Measurements from ENCODE around the gene EPX. TPM values are rescaled to one million over a fixed set of nuclear protein-coding genes. Genes with fewer than 3 reads are reported as not detected.

Gene EPX
- polyA plus RNA-seq, 6 donors from 2014 or later, result not detected

- Mint-ChIP-seq H3K9me3 (no peaks in the 10 kb centered on the region), H3K4me1 (peaks cover 15 to 25% (median 15%) of the 10 kb centered on the region in 3 donors), H3K27ac (peak within 1 kb of the TSS; percentile 96 to 99 (median 97)), H3K27me3 (peaks cover 0 to 1% (median 0%) of the 10 kb centered on the region in 3 donors), H3K4me3 (peak within 1 kb of the TSS; percentile 86 to 99 (median 96)), H3K36me3 (peaks cover 0 to under 1% of the 10 kb centered on the region in 2 donors)
- ATAC-seq (ENCODE audit: low read depth in 2 of 2) (peak; percentile 92 to 94), DNase-seq (peak; percentile 90)
Observed at GRCh38 chr17:58219007-58219788, 26.7 kb downstream of the EPX start, which contains the start of gene MKS1. MKS1 (minus strand) TSS chr17:58219255; CDS start chr17:58219230, 25 bp downstream.

GRCh38 chr17:58219789-58220183, 27.3 kb downstream of the EPX start:
- no peaks in the 10 kb centered on the region for H3K36me3 Mint-ChIP-seq
- H3K27me3 Mint-ChIP-seq, result peaks cover 0 to 7% (median 0%) of the 10 kb centered on the region in 3 donors
- no peaks in the 10 kb centered on the region for H3K9me3 Mint-ChIP-seq
- peak overlapping the region; percentile 86 to 99 (median 96) for H3K4me3 Mint-ChIP-seq
- peaks cover 15 to 25% (median 15%) of the 10 kb centered on the region in 3 donors for H3K4me1 Mint-ChIP-seq
- DNase-seq (no peak), ATAC-seq (ENCODE audit: low read depth in 2 of 2) (no peak)
- peak overlapping the region; percentile 96 to 99 (median 97) for H3K27ac Mint-ChIP-seq

GRCh38 chr17:58224315-58224714, 31.8 kb downstream of the EPX start:
- no peaks in the 10 kb centered on the region for H3K9me3 Mint-ChIP-seq
- ATAC-seq (ENCODE audit: low read depth in 2 of 2), result no peak
- H3K36me3 Mint-ChIP-seq, result no peaks in the 10 kb centered on the region
- H3K4me1 Mint-ChIP-seq, result peaks cover 4 to 9% (median 7%) of the 10 kb centered on the region in 3 donors
- H3K4me3 Mint-ChIP-seq, result no peak overlapping the region
- DNase-seq, result no peak
- H3K27ac Mint-ChIP-seq, result no peak overlapping the region
- peaks cover 18 to 39% (median 19%) of the 10 kb centered on the region in 3 donors for H3K27me3 Mint-ChIP-seq

GRCh38 chr17:58227733-58228132, 35.2 kb downstream of the EPX start:
- DNase-seq (no peak), ATAC-seq (ENCODE audit: low read depth in 2 of 2) (no peak)
- Mint-ChIP-seq H3K27me3 (peaks cover 18 to 40% (median 19%) of the 10 kb centered on the region in 3 donors), H3K36me3 (no peaks in the 10 kb centered on the region), H3K4me3 (no peak overlapping the region), H3K27ac (no peak overlapping the region), H3K4me1 (peaks cover 8 to 11% (median 9%) of the 10 kb centered on the region in 3 donors), H3K9me3 (no peaks in the 10 kb centered on the region)

GRCh38 chr17:58228679-58229078, 36.2 kb downstream of the EPX start:
- DNase-seq (no peak), ATAC-seq (ENCODE audit: low read depth in 2 of 2) (no peak)
- H3K4me3 Mint-ChIP-seq, result no peak overlapping the region
- no peaks in the 10 kb centered on the region for H3K9me3 Mint-ChIP-seq
- H3K4me1 Mint-ChIP-seq, result peaks cover 15 to 19% (median 16%) of the 10 kb centered on the region in 3 donors
- H3K27ac Mint-ChIP-seq, result no peak overlapping the region
- H3K36me3 Mint-ChIP-seq, result no peaks in the 10 kb centered on the region
- H3K27me3 Mint-ChIP-seq, result peaks cover 19 to 40% (median 21%) of the 10 kb centered on the region in 3 donors

GRCh38 chr17:58229384-58229783, 36.9 kb downstream of the EPX start:
- Mint-ChIP-seq H3K4me3 (no peak overlapping the region), H3K27me3 (peaks cover 19 to 37% (median 22%) of the 10 kb centered on the region in 3 donors), H3K4me1 (peaks cover 17 to 25% (median 18%) of the 10 kb centered on the region in 3 donors), H3K36me3 (no peaks in the 10 kb centered on the region), H3K27ac (no peak overlapping the region), H3K9me3 (no peaks in the 10 kb centered on the region)
- DNase-seq (no peak), ATAC-seq (ENCODE audit: low read depth in 2 of 2) (no peak)

- no peak overlapping the region for H3K4me3 Mint-ChIP-seq
- ATAC-seq (ENCODE audit: low read depth in 2 of 2), result no peak
- no peak overlapping the region for H3K27ac Mint-ChIP-seq
- H3K36me3 Mint-ChIP-seq, result no peaks in the 10 kb centered on the region
- H3K4me1 Mint-ChIP-seq, result peaks cover 17 to 25% (median 18%) of the 10 kb centered on the region in 3 donors
- H3K9me3 Mint-ChIP-seq, result no peaks in the 10 kb centered on the region
- DNase-seq, result no peak
- peaks cover 19 to 33% (median 22%) of the 10 kb centered on the region in 3 donors for H3K27me3 Mint-ChIP-seq
Observed at GRCh38 chr17:58229881-58230280, 37.4 kb downstream of the EPX start.

GRCh38 chr17:58231641-58232040, 39.1 kb downstream of the EPX start:
- Mint-ChIP-seq H3K27ac (peak overlapping the region in 4 of 6 donors; percentile 20 to 70 (median 41)), H3K9me3 (no peaks in the 10 kb centered on the region), H3K4me3 (peak overlapping the region in 5 of 8 donors; percentile 5 to 65 (median 31)), H3K36me3 (no peaks in the 10 kb centered on the region), H3K27me3 (peaks cover 17 to 37% (median 19%) of the 10 kb centered on the region in 3 donors), H3K4me1 (peaks cover 17 to 27% (median 18%) of the 10 kb centered on the region in 3 donors)
- DNase-seq (no peak), ATAC-seq (ENCODE audit: low read depth in 2 of 2) (no peak)

- H3K4me3 Mint-ChIP-seq, result peak overlapping the region in 6 of 8 donors; percentile 25 to 81 (median 32)
- peak; percentile 41 to 60 for ATAC-seq (ENCODE audit: low read depth in 2 of 2)
Observed at GRCh38 chr17:58232707-58233156, 40.2 kb downstream of the EPX start.

GRCh38 chr17:58233543-58233942, 41.0 kb downstream of the EPX start:
- H3K9me3 Mint-ChIP-seq, result no peaks in the 10 kb centered on the region
- peaks cover 4 to 22% (median 9%) of the 10 kb centered on the region in 3 donors for H3K27me3 Mint-ChIP-seq
- peak overlapping the region in 4 of 8 donors; percentile 32 to 52 (median 46) for H3K4me3 Mint-ChIP-seq
- peaks cover 17 to 27% (median 18%) of the 10 kb centered on the region in 3 donors for H3K4me1 Mint-ChIP-seq
- DNase-seq (peak; percentile 54), ATAC-seq (ENCODE audit: low read depth in 2 of 2) (peak; percentile 98)
- peak overlapping the region in 1 of 6 donors; percentile 43 for H3K27ac Mint-ChIP-seq
- H3K36me3 Mint-ChIP-seq, result no peaks in the 10 kb centered on the region

More at GRCh38 chr17:58232707-58233156, 40.2 kb downstream of the EPX start:
- no peaks in the 10 kb centered on the region for H3K9me3 Mint-ChIP-seq
- no peaks in the 10 kb centered on the region for H3K36me3 Mint-ChIP-seq
- peaks cover 17 to 27% (median 18%) of the 10 kb centered on the region in 3 donors for H3K4me1 Mint-ChIP-seq
- H3K27ac Mint-ChIP-seq, result peak overlapping the region; percentile 9 to 86 (median 68)
- H3K27me3 Mint-ChIP-seq, result peaks cover 9 to 28% (median 13%) of the 10 kb centered on the region in 3 donors
- no peak for DNase-seq

- Mint-ChIP-seq H3K27me3 (peaks cover 9 to 23% (median 13%) of the 10 kb centered on the region in 3 donors), H3K27ac (peak overlapping the region in 1 of 6 donors; percentile 21), H3K36me3 (no peaks in the 10 kb centered on the region), H3K4me1 (peaks cover 17 to 27% (median 18%) of the 10 kb centered on the region in 3 donors), H3K9me3 (no peaks in the 10 kb centered on the region), H3K4me3 (no peak overlapping the region)
- DNase-seq (no peak), ATAC-seq (ENCODE audit: low read depth in 2 of 2) (no peak)
Observed at GRCh38 chr17:58234512-58234911, 42.0 kb downstream of the EPX start.

GRCh38 chr17:58235821-58236220, 43.3 kb downstream of the EPX start:
- DNase-seq, result no peak
- Mint-ChIP-seq H3K27me3 (peaks cover 18 to 36% (median 26%) of the 10 kb centered on the region in 3 donors), H3K4me1 (peaks cover 17 to 27% (median 18%) of the 10 kb centered on the region in 3 donors), H3K36me3 (no peaks in the 10 kb centered on the region), H3K4me3 (no peak overlapping the region), H3K9me3 (no peaks in the 10 kb centered on the region), H3K27ac (no peak overlapping the region)
- ATAC-seq (ENCODE audit: low read depth in 2 of 2), result no peak

GRCh38 chr17:58236394-58236793, 43.9 kb downstream of the EPX start:
- Mint-ChIP-seq H3K9me3 (no peaks in the 10 kb centered on the region), H3K27me3 (peaks cover 20 to 42% (median 29%) of the 10 kb centered on the region in 3 donors), H3K27ac (peak overlapping the region in 1 of 6 donors; percentile 30), H3K4me1 (peaks cover 17 to 27% (median 18%) of the 10 kb centered on the region in 3 donors), H3K4me3 (no peak overlapping the region), H3K36me3 (no peaks in the 10 kb centered on the region)
- ATAC-seq (ENCODE audit: low read depth in 2 of 2) (no peak), DNase-seq (no peak)

All from naive B cell (primary cell).